Keratinocyte (primary cell): ENCODE data around the gene SUGCT.

Experiments used
- EZH2 ChIP-seq: IDR thresholded peaks from one replicate; pipeline ENCODE4 v1.6.1; 2012; ENCODE audit warnings: inconsistent platforms, mild to moderate bottlenecking, low read length, moderate library complexity
- TF ChIP-seq, protein P1 (sequence below), 3 experiments: IDR thresholded peaks in 1 of 3; conservative IDR thresholded peaks in 1 of 3; optimal IDR thresholded peaks in 1 of 3; 2 replicates in 2 of 3; 3 replicates in 1 of 3; pipeline versions ENCODE3 to v1.5.1; 2011; ENCODE audit warnings: low read length in 3 of 3, mild to moderate bottlenecking in 3 of 3, moderate library complexity in 2 of 3, control low read depth in 1 of 3, inconsistent platforms in 1 of 3; ENCODE audit not compliant: insufficient read depth in 2 of 3; ENCODE audit errors: extremely low read depth in 1 of 3

GRCh38 chr7:40327113-40327512, 192.3 kb downstream of the SUGCT start:
- no peak for TF ChIP-seq EZH2
- TF ChIP-seq, protein P1, sequence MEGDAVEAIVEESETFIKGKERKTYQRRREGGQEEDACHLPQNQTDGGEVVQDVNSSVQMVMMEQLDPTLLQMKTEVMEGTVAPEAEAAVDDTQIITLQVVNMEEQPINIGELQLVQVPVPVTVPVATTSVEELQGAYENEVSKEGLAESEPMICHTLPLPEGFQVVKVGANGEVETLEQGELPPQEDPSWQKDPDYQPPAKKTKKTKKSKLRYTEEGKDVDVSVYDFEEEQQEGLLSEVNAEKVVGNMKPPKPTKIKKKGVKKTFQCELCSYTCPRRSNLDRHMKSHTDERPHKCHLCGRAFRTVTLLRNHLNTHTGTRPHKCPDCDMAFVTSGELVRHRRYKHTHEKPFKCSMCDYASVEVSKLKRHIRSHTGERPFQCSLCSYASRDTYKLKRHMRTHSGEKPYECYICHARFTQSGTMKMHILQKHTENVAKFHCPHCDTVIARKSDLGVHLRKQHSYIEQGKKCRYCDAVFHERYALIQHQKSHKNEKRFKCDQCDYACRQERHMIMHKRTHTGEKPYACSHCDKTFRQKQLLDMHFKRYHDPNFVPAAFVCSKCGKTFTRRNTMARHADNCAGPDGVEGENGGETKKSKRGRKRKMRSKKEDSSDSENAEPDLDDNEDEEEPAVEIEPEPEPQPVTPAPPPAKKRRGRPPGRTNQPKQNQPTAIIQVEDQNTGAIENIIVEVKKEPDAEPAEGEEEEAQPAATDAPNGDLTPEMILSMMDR (optimal IDR thresholded peaks at IDR 0.05 in 1 of 3, IDR thresholded peaks at IDR 0.05 in 1 of 3, conservative IDR thresholded peaks at IDR 0.05 in 1 of 3; ENCODE audit: extremely low read depth in 1 of 3, insufficient read depth in 2 of 3, low read length in 3 of 3) = no peak
